Measurements from ENCODE around the gene ZNF292.

ZNF292 gene

DNA sequence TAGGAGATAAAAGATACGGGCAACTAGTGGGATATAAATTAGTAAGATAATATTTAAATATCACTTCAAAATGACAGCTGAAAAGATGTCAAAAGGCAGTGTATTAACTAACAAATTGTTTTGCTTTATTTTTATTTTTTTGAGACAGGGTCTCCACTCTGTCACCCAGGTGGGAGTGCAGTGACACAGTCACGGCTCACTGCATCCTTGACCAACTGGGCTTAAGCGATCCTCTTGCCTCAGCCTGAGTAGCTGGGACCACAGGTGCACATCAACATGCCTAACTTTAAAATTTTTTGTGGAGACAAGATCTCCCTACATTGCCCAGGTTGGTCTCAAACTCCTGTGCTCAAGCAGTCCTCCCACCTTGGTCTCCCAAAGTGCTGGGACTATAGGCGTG lies 5.9 kb downstream of the ZNF292 start:
- no peak for DNase-seq (ENCODE audit: low read depth in 2 of 2)

- DNase-seq (ENCODE audit: low read depth in 2 of 2): no peak
Measured at GRCh38 chr6:87164004-87164403, 8.6 kb downstream of the ZNF292 start.

DNA sequence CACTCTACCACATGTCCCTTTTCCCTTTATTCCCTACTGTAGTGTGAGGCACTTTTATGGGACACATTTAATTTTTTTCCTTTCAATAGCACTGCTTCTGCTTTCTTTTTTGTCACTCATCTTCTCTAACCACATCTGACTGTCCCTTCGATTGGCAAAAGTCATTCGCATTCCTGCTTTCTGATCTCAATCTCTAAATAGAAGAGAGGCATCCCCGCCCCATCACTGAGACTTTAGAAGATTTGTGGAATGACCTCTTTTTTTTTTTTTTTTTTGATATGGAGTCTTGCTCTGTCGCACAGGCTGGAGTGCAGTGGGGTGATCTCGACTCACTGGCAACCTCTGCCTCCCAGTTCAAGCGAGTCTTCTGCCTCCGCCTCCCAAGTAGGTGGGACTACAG lies 9.1 kb downstream of the ZNF292 start:
- no peak for DNase-seq (ENCODE audit: low read depth in 2 of 2)

GRCh38 chr6:87165185-87165584 lies 9.8 kb downstream of the ZNF292 start:
- no peak for DNase-seq (ENCODE audit: low read depth in 2 of 2)

DNA sequence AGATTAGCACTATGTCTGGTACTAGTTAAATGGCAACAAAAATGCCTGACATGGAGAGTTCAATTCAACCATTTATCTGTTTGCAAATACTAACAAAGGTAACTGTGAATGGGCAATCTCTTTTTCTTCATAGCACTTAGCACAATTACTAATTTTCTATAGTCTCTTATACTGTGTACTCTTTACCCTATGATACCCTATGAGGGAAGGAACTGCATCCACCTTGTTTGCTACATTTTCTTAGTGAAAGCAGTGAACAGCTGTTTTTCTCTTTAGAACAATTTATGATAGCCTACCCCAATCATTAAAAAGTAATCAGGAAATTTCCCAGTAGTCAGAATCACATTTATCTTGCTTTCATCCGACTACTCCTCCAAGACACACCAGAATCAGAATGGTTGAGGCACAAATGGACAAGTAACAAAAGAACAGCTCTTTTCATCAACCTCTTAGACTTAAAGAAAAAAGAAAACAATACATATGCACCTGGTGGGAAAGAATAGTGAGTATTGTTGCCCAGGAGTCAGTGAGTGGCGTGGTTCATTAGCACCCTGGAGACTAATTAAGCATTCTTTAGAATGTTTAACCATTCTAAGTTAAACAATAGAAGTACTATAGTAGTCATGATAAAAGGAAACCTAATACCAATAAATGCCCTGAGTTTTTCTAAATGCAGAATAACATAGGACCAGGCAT lies 16.7 kb downstream of the ZNF292 start:
- no peak for DNase-seq (ENCODE audit: low read depth in 2 of 2)

DNA sequence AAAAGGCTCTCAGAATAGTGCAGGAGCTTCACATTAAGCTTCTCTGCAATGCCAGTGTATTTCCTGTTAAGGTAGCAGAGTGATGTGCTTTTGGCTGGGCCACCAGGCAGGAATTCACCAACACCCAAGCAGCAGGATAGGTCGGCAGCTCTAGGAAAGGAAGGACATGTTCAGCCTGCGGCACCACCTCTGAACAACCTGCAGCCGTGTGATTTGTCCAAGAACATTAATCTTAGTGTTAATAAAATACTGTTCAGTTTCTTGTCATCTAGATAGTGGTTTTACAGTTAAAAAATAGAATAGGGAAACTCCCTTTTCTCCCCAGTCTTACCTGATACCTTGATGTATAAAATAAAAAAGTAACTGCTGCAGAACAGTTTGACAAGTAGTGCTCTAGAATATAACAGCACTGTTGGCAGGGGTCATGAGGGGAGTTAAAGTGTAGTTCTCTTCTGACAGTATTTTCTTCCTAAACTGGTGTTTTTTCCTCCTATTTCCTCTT lies 18.8 kb downstream of the ZNF292 start:
- DNase-seq (ENCODE audit: low read depth in 2 of 2): no peak

DNA sequence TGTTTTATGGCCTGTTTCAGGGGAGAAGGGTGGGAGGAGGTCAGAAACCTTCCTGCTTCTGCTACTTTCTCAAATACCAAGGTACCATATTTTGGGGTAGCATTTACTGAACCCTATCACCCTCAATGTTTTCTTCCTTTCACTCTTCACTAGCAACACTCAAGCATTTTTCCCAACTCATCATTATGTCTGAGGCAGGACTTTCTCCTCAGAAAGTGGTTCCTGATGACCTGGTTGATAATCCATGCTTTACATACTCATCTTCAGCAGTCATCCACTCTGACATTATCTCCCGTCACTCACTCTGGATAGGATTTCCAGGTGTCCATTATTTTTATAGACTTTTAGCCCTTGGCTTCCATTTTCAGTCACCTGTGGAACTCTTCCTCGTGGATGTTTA lies 21.1 kb downstream of the ZNF292 start:
- DNase-seq (ENCODE audit: low read depth in 2 of 2): no peak

GRCh38 chr6:87180105-87180728 lies 24.9 kb downstream of the ZNF292 start:
- no peak for DNase-seq (ENCODE audit: low read depth in 2 of 2)

DNA sequence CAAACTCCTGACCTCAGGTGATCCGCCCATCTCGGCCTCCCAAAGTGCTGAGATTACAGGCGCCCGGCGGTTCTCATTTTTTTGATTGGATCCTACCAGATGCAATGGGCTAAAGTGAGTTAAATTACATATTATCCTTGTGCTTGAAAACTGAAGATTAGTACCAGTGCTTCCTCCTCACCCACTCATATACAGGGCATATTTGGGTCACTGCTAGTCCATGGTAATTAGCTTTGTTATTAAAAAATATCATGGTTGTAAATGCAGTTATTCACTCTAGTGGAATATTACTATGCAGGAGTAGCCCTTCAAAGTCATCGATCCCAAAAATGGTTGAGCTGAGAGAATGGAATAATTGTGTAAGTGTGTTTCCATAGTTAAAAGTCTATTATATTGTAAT lies 26.5 kb downstream of the ZNF292 start:
- DNase-seq (ENCODE audit: low read depth in 2 of 2): no peak

GRCh38 chr6:87182321-87182720 lies 27.0 kb downstream of the ZNF292 start:
- DNase-seq (ENCODE audit: low read depth in 2 of 2): no peak

DNA sequence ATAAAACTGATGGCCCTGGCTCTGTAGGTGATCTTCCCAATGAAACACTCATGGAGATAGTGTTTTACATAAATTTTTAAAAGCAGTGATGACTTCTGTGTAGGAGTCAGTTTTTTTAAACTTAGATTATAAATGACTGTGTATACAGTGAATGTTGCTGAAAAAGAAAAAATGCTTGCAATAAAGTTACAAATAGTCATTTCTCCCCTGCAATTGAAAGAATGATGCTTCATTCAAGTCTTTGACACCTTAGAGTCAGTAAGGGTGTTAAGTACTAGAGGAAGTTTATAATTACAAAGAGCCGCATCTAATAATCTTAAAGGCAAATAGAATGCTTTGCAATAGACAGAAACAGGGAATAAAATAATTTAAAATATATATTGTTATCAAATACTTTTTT lies 27.6 kb downstream of the ZNF292 start:
- no peak for DNase-seq (ENCODE audit: low read depth in 2 of 2)

- DNase-seq (ENCODE audit: low read depth in 2 of 2): peak; percentile 12 to 20
Measured at GRCh38 chr6:87183687-87184086, 28.3 kb downstream of the ZNF292 start.

DNA sequence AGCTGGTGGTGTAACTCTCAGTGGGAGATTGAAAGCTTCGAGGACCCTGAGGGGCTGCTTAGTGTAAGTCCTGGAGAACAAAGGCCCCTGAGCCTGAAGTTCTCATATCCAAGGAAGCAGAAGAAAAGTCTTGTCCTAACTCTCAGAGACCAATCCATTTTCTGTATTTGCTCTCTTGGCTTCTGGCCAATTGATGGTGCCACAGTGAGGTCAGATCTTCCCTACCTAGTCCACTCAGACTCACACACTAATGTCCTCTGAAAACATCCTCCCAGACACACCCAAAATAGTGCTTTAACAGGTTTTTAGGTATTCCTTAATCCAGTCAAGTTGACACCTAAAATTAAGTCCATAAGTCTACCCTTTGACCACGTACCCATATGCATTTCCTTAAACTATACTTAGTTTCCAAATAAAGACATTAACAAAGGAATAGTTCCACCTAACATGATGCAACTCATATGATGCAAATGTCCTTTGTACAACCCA lies 29.4 kb downstream of the ZNF292 start:
- no peak for DNase-seq (ENCODE audit: low read depth in 2 of 2)

- DNase-seq (ENCODE audit: low read depth in 2 of 2): no peak
Measured at GRCh38 chr6:87196275-87196842, 41.0 kb downstream of the ZNF292 start.

- no peak for DNase-seq (ENCODE audit: low read depth in 2 of 2)
Measured at GRCh38 chr6:87197547-87197946, 42.2 kb downstream of the ZNF292 start.

- peak in 1 of 2 experiments; percentile 6 for DNase-seq (ENCODE audit: low read depth in 2 of 2)
Measured at GRCh38 chr6:87198022-87198810, 42.9 kb downstream of the ZNF292 start.

DNA sequence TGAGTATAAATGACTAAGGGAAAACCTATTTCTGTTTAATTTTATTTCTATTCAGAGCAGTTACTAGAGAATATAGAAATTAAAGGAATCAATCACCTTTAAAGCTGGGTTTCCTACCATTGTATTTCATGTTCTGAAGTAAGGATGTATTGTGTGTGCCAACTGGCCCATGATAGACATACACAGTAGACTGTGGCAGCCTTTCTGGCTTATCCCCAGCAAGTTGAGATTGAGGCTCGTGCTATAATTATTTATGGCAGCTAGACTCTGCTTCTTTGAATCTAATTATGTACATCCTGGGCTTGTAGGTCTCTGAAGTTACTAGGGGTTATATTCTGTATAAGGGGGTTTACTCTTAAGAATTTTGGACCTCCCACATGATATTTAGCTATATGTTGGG lies 44.4 kb downstream of the ZNF292 start:
- DNase-seq (ENCODE audit: low read depth in 2 of 2): no peak

GRCh38 chr6:87200469-87201175 lies 45.3 kb downstream of the ZNF292 start:
- peak; percentile 19 to 20 for DNase-seq (ENCODE audit: low read depth in 2 of 2)

DNA sequence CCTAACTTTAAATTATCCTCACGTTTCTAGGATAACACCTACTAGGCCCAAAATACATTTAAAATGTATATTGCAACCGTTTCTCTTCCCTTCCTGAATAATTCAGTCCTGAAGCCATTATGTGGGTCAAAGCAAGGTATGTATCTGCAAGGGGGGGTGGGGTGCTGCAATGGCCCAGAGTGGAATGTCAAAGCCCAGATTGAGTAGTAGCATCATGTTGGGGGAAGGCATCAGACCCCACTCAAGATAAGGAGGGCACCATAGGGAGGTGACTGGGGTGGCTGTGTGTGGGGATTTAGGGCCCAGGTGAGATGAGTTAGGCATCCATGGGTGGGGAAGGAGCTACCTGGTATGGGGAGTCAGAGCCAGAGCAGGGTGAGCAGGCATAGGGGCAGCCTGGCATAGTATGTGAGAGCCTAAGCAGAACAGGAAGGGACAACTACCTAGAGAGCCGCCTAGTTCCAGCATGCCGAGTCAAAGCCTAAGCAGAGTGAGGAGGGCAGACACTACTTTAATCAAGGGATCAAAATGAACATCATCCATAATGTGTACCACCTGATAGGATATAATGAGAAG lies 48.2 kb downstream of the ZNF292 start:
- no peak for DNase-seq (ENCODE audit: low read depth in 2 of 2)

DNA sequence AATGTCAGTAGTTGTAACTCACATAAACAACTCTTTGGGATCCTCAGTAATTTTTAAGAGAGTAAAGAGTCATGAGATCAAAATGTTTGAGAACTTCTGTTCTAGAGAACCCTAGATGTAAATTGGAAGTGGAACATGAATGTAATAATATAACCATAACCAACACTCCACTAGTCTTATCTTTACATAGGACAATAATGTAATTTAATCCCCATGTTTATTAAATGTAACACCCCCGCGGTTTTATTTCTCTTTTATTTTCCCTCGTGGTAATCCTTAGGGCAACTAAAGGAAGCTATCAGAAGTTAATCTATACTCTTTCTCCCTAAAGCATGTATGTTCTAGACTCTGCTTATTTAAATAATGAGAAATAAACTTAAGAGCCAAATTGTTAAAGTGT lies 54.4 kb downstream of the ZNF292 start:
- DNase-seq (ENCODE audit: low read depth in 2 of 2): no peak

- DNase-seq (ENCODE audit: low read depth in 2 of 2): no peak
Measured at GRCh38 chr6:87210979-87211378, 55.6 kb downstream of the ZNF292 start.

Data from fibroblast of skin of left biceps (primary cell).